Endothelial cell of hepatic sinusoid (primary cell): ENCODE results near the gene EPN2.

Source experiments
- in situ Hi-C: cut with HindIII; loops from 2 replicates; pipeline ENCODE4 v1.10.0; 2017; ENCODE audit warnings: low sequenced_read_pairs

EPN2 gene

DNA sequence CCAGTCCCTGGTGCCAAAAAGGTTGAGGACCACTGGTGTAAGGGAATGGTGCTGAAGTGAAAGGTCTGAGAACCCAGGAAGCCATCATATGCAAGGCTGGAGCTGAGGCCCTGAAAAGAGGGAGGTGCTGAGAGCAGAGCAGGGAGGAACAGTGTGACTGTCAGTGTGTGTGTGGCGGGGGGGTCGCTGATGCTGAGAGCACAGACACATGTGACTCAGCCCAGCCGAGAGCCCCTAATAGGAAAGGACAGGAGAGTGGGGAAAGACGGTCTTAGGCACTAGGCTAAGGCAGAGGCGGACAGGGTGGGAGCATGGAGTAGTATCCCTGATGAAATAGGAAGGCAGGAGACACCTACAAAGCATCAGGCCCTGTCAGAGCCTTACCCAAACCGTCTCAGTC, 124.2 kb downstream of the EPN2 start:
- in situ Hi-C loops: loop anchor here (5.0 to 10.0 kb wide), 2 partner anchors 86 to 403 kb away; no protein-coding TSS in a partner anchor

DNA sequence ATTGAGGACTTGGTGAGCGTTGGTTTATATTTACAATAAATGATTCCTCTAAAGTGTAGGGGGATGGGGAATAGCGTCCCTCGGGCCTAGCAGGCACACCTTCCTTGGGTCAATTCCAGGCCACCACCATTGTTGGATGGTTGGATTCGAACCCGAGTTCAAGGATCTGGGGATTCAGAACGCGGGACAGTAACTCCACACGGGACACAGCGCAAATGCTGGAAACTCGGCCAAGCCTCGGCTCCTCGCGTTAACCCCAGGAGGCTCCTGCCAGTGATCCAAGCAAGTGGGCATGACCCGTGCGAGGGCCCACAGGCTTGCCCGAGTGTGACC, 124.7 kb downstream of the EPN2 start:
- in situ Hi-C loops: loop anchor here (5.0 to 10.0 kb wide), 2 partner anchors 85 to 403 kb away; no protein-coding TSS in a partner anchor

DNA sequence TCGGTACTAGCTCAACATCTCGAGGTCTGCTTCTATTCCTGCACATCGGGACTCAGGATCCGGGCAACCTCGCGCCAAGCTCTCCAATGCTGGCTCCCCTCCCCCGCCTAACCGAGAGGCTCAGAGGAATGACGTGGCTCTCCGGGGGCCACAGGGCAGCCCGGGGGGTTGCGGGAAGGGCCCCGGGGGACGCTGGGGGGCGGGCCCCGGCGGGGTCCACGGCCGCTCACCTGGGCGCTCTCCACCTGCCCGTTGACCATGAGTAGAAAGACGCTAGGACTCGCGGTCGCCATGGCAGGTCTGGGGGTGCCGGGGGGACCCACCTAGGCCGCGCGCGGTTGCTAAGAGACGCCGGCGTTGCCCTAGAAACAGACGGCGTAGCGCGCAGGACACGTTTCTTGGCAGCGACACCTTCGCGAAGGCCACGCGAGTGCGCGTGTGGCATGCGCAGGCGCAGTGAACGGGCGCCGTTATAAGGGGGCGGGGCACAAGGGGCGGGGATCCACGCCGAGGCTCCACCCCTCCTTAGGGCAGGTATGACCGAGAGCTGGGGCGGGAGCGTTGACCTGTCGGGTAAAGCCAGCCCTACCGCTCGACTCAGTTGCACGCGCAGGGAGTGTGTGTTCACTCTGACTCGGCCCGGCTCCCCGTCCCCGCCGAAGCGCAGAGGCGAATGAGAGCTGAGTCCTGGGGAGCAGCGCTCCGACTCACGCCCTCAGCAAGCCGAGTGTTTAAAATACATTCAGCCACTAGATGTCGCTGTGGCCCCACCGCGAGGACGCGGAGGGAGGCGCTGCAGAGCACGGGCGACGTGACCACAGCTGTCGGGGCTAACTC, 125.3 kb downstream of the EPN2 start, which contains the start of gene B9D1:
B9D1 (minus strand) TSS at position 447 of the 837 bp plus-strand sequence; CDS start at position 293, 154 bp downstream.
- in situ Hi-C loops: loop anchor here (5.0 to 10.0 kb wide), 2 partner anchors 85 to 402 kb away; no protein-coding TSS in a partner anchor

GRCh38 chr17:19363114-19363438, 125.9 kb downstream of the EPN2 start:
- in situ Hi-C loops: loop anchor here (5.0 to 10.0 kb wide), 2 partner anchors 84 to 402 kb away; no protein-coding TSS in a partner anchor

- in situ Hi-C loops: loop anchor here (5.0 to 10.0 kb wide), 2 partner anchors 84 to 401 kb away; no protein-coding TSS in a partner anchor
Measured at GRCh38 chr17:19363460-19364035, 126.4 kb downstream of the EPN2 start.

GRCh38 chr17:19364699-19365498, 127.7 kb downstream of the EPN2 start:
- in situ Hi-C loops: loop anchor here (5.0 to 10.0 kb wide), 2 partner anchors 82 to 400 kb away; no protein-coding TSS in a partner anchor

DNA sequence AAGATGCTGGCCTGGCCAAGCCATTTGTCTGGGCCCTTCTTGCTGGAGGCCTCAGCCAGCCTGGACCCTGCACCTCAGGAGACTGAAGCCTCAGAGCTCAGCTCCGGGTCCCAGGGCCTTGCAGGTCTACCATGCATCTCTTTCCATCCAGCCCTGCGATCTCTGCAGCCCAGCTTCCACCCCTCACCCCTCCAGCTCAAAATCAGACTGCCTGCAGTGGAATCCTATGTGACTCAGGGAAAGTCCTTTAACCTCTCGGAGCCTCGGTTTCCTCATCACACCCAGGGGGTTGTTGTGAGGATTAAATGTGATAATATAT, 128.3 kb downstream of the EPN2 start:
- in situ Hi-C loops: loop anchor here (10.0 kb wide), 1 partner anchor 399 kb away; no protein-coding TSS in a partner anchor

DNA sequence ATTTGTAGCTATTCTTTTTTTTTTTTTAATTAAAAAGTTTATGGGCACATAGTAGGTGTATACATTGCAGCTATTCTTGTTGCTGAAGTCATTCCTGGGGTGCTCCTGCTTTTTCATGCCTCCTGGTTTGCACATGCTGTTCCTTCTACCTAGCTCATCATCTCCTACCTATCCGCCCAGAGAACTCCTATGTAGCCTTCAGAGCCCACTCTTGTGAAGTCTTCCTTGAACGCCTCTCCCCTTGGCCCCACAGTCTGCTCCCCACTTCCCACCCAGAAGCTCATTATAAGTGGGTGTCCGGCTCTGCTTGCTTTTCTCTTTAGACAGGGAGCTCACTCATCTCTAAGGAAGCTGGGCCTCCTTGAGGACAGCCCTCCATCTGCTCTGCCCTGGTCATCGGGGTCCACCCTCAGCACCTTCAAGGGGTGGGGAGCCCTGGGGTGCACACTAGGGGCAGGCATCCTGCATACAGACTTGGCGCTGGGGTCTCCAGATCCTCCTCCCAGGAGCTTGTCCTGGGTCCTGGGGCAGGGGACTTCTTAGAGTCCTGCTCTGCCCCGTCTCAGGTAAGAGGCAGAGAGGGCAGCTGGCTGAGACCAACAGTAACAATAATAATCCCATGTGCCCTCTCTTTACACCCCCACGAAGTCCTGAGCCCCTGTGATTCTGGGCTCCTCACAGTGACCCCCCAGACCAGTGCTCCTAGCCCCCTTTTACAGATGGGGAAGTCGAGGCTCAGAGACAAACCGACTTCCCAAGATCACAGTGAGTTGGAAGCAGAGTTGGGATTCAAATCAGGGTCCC, 128.9 kb downstream of the EPN2 start:
- in situ Hi-C loops: loop anchor here (10.0 kb wide), 1 partner anchor 399 kb away; no protein-coding TSS in a partner anchor

- in situ Hi-C loops: loop anchor here (10.0 kb wide), 1 partner anchor 398 kb away; no protein-coding TSS in a partner anchor
Measured at GRCh38 chr17:19366637-19366972, 129.4 kb downstream of the EPN2 start.

DNA sequence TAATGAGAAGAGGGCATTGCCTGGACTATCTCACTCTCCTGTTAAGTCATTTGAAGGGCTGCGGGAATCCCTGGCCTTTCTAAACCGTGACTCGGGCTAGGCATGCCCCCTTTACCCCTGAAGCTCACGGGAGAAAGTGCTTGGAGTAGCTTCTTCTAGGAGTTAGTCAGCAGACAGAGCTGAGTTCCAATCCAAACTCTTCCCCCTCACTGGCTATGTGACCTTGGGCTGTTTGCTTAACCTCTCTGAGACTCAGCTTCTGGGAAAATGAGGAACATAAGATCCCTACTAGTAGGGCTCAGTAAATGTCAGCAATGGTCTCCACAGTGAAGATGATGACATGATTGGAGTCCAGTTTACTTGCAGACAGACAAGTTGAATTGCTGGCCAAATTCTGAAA, 131.1 kb downstream of the EPN2 start:
- in situ Hi-C loops: loop anchor here (10.0 kb wide), 1 partner anchor 397 kb away; no protein-coding TSS in a partner anchor

DNA sequence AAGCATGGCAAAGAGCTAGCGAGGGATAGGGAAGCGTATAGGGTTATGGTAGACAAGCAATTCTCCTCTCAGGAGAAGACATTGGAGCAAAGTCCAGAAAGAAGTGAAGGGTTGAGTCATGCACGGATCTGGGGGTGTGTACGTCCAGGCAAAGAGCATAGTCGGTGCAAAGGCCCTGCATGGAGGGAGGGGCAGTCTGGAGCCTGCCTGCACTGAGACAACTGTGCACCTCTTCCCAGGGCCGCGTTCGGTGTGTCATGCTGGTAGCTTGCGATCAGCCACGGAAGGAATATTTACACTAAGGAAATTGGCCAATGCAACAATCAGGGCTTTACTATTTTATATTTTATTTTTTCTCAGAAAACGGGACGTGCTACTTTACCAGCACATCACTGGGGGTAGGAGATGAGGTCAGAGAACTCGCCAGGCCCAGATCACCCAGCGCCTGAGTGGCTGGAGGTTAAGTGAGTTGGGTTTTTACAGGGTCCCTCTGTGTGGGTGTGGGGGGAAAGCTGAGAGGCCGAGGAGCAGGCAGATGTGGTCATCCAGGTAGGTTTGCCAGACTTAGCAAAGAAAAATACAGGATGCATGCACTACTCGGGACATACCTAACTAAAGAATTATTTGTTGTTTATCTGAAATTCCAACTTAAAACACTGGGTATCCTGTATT, 132.1 kb downstream of the EPN2 start:
- in situ Hi-C loops: loop anchor here (10.0 kb wide), 1 partner anchor 396 kb away; no protein-coding TSS in a partner anchor

DNA sequence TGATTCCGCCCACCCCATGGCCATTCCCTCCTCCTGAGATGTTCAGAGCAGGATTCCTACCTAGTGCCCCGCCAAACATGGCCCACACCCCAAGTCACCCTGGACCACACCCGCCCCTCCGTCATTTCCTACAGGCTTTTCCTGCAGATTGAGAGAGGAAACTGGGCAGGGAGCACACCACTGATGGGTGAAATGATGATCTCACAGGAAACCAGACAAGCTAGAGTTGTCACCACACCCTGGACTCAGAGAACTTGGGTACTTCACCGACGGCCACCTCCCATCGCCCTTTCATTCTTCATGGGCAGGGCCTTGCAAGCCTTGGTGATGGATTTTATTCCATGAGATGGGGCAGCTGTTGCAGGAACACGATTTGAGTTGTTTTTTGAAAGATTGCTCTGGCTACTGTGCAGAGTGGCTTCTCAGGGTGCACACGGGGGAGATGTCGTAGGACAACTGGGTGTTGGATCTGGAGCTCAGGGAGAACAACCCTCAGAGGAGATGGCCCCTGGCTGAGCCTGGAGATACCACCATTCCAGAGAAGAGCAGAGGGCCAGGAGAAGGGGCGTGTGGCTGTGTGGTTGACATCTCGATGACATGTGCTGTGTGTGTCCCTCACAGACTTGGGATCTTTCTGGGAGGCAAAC, 132.8 kb downstream of the EPN2 start:
- in situ Hi-C loops: loop anchor here (10.0 kb wide), 1 partner anchor 395 kb away; no protein-coding TSS in a partner anchor

- in situ Hi-C loops: no loop called here
Measured at GRCh38 chr17:19370493-19370960, 133.4 kb downstream of the EPN2 start.

- in situ Hi-C loops: no loop called here
Measured at GRCh38 chr17:19371259-19372010, 134.3 kb downstream of the EPN2 start.

GRCh38 chr17:19372011-19372370, 134.8 kb downstream of the EPN2 start:
- in situ Hi-C loops: no loop called here

DNA sequence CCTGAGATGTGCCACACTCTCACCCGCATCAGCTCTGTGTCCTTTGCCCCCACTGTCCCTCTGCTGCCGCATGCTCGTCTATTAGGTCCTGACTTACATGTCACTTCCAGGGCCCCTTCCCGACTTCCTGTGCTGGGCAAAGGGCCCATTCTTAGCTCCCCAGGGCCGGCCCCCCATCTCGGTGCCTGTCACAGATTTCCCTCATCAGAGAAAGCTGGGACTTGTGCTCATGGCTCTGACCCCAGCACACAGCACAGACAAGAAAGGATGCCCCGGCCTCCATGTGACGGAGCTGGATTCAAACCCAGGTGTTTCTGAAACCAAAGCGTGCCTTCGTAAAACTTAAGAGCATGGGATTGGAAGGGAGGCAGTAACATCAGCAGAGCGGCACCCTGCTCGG, 135.3 kb downstream of the EPN2 start:
- in situ Hi-C loops: no loop called here

DNA sequence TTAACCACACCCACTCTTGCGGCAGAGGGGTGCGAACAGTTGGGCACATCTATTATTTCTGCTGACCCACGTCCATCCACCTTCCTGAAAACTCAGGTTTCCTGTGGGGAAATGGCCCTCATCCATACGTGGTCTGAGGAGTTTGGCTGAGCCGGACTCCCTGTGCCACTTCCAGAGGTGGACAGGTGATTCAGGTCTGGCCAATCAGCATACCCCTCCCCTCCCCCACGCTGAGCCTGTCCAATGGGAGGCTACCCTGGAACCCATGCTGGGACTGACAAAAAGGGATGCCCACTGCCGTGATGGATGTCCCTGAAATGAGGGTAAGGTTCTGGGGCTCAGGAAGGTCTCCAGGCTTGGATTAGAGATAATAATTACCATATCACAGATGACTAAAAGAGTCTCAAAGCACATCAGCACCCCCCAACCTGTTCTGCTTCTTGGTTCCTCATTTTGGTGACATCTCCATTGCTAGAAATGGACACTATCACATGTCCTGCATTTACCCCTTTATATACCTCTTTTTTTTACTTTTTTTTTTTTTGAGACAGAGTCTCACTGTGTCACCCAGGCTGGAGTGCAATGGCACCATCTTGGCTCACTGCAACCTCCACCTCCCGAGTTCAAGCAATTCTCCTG, 135.8 kb downstream of the EPN2 start:
- in situ Hi-C loops: no loop called here

DNA sequence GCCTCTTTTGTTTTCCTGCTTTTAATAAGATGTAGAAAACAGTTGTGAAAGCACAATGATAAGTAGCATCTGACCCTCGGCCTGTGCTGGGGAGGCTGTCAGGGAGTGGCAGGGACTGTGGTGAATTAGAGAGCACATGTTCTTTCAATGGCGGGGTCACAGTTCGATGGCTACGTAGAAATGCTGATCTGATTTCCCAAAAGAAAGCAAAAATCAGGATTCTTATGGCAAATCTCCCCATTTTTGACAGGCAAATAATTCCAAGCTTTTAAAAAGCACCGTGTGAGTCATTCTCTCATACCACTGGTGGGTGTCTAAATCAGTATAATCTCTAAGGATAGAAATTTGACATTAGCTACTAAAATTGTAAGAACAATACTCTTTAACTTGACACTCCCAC, 137.0 kb downstream of the EPN2 start:
- in situ Hi-C loops: no loop called here
